GM21786 (cell line): ENCODE measurements around the gene ERRFI1.
"Not testable (repeated sequence)": the region's sequence is repeated elsewhere in the genome, so short reads cannot be mapped to it uniquely, and the experiment has no call there.

Experiments
- ATAC-seq: cut with Tn5 transposase; IDR thresholded peaks from one replicate; pipeline ENCODE4 v1.9.1; 2021; ENCODE audit not compliant: unreplicated experiment

Gene ERRFI1

GRCh38 chr1:7975212-7975865 is 50.8 kb downstream of the ERRFI1 start:
- no peak for ATAC-seq

- ATAC-seq = no peak
These were observed 53.0 kb downstream of the ERRFI1 start for GRCh38 chr1:7973086-7973485.

DNA sequence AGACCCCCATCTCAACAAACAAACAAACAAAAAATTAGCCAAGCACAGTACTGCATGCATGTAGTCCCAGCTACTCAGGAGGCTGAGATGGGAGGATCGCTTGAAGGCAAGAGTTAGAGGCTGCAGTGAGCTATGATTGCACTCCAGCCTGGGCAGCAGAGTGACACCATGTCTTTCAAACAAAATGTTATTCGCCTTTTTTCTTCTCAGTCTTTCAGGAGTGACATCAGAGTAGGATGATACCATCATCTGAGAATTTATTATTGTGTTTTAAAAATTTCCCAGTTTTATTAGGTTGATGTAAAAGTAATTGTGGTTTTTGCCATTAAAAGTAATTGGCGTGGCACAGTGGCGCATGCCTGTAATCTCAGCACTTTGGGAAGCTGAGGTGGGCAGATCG is 53.8 kb downstream of the ERRFI1 start:
- no peak for ATAC-seq

GRCh38 chr1:7971024-7971423 is 55.1 kb downstream of the ERRFI1 start:
- no peak for ATAC-seq

DNA sequence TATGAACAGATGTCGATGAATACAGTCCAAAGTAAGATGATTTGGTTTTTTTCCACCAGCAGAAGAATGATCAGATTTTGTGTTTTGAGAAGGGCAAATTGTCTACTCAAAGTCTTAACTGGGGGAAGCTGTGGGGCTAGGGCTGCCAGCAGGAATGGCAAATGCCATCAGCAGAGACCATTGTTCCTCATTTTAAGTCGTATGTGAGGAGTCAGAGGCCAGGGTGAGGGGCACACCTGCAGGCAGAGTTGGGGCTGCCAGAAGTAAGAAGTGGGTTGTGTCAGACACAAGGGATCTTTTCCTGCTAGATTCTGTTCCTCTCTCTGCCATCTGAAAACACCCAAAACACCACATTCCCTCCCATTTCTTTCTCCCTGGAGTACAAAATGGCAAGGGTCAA is 55.9 kb downstream of the ERRFI1 start:
- ATAC-seq = no peak

- ATAC-seq = no peak
These were observed 58.5 kb downstream of the ERRFI1 start for GRCh38 chr1:7967651-7968050.

DNA sequence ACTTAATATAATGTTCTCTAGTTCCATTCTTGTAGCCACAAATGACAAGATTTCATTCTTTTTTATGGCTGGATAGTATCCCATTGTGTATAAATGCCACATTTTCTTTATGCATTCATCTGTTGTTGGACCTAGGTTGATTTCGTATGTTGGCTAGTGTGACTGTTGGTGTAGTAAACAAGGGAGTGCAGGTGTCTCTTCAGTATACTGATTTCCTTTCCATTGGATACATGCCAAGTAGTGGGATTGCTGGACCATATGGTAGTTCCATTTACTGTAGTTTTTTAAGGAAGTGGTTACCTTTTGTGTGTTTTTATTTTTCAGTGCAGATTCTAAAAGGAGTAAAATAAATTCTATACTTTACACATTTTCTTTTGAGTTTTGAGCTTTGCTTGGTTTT is 58.9 kb downstream of the ERRFI1 start:
- ATAC-seq = no peak

- no peak for ATAC-seq
These were observed 61.6 kb downstream of the ERRFI1 start for GRCh38 chr1:7964476-7964875.

DNA sequence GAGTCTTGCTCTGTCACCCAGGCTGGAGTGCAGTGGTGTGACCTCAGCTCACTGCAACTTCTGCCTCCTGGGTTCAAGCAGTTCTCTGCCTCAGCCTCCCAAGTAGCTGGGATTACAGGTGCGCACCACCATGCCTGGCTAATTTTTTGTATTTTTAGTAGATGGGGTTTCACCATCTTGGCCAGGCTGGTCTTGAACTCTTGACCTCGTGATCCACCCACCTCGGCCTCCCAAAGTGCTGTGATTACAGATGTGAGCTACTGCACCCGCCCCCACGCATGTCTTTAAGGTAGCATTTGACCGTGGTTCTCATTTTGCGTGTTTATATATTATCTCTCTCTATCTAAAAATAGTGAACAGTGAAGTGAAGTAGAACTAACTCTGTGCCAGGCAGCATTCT is 62.3 kb downstream of the ERRFI1 start:
- ATAC-seq = not testable (repeated sequence)

GRCh38 chr1:7963378-7963730 is 62.8 kb downstream of the ERRFI1 start:
- ATAC-seq = not testable (repeated sequence)

DNA sequence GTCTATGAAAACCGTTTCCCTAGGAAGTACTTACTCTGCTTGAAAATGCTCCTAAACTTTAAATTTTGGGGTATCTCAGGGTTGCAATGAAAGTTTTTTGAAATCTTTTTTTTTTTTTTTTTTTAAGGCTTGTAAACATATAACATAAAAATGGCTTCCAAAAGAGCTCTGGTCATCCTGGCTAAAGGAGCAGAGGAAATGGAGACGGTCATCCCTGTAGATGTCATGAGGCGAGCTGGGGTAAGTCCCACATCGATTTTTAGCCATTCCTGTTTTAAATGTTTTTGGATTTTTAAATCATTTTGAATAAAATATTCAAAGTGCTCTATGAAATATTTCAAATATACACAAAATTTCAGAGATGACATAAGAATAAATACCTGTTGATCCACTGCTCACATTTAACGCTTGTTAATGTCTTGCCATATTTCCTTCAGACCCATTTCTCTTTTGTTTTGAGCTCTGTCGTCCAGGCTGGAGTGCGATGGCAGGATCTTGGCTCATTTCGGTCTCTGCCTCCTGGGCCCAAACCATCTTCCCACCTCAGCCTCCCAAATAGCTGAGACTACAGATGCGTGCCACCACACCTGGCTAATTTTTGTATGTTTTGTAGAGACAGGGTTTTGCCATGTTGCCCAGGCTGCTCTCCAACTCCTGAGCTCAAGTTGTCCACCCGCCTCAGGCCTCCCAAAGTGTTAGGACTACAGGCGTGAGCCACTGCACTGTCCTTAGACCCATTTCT is 63.3 kb downstream of the ERRFI1 start:
- ATAC-seq = no peak

DNA sequence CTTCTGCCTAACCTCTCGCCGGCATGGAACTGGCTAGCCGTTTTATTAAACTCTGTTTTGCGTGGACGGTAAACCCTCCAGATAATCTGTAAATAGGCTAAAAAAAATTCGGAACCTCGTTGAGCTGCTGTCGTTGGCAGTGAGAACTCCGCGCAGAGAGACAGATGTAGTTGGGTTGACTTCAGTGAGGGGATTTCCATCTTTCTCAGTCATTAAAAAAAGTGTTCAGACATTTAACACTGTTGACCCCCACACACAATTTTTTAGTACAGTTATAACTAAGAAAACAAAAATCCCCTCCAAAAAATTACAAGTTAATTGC is 64.1 kb downstream of the ERRFI1 start:
- no peak for ATAC-seq
